Suppressor macrophage treated with lipopolysaccharide for 4 hours (primary cell): ENCODE measurements around the gene POC1B.

ENCODE experiments used
- DNase-seq: peaks from one replicate; pipeline ENCODE4 v3.0.0-alpha.2; 2020

The POC1B gene

DNA sequence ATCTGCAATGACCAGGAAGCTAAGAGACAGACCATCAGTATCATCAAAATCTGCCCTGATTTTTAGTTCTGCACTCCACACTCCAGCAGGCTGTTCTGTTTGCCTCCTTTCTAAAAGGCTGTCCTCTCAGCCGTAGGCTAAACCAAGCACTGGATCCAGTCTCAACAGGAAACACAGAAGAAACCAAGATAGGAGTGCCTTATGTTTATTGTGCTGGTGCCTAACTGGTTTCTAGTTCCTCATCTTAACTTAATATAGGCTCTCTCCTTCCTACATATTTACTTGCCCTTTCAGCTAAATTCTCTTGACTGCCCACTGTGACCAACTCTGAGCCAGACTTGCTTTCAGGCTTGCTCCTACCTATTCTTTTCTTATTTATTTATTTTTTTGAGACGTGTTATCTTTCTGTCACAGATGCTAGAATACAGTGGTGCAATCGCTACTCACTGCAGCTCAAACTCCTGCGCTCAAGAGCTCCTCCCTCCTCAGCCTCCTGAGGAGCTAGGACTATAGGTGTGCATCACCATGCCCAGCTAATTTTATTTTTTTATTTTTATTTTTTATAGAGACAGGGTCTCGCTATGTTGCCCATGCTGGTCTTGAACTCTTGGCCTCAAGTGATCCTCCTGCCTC lies 32.1 kb downstream of the POC1B start:
- peak; percentile 18 for DNase-seq

DNA sequence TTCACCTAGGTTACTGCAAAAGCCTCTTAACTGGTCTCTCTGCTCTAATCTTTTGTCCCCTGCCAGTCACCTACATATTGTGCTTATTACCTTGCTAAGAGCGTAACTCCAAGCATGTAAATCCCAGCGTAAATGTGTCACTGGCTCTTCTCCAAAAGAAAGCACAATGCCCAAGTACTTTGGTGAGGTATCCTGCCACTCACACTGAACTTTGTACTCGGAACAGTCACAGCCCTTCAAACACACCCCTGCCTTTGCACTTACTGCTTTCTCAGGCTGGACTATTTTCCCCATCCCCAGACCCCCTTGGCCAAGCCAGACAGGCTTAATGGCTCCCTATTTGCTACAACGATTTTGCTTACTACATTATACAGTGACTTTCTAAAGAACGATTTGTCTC lies 33.0 kb downstream of the POC1B start:
- no peak for DNase-seq

DNA sequence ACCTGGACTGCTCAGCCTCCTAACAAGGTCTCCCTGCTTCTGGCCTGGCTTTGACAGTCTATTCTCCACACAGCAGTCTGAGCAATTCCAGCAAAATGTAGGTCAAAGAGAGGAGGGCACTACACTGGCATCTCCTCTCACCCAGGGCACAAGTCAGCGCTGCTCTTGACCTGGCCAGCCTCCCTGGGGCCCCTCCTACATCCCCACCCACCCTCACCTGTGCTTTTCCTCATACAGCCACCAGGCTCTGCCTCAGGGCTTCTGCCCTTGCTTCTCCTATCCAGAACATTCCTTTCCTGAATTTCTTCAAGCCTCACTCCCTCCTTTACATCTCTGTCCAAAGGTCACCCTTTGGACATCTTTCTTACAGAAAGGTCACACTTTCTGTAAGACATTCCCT lies 34.9 kb downstream of the POC1B start:
- DNase-seq, result no peak

DNA sequence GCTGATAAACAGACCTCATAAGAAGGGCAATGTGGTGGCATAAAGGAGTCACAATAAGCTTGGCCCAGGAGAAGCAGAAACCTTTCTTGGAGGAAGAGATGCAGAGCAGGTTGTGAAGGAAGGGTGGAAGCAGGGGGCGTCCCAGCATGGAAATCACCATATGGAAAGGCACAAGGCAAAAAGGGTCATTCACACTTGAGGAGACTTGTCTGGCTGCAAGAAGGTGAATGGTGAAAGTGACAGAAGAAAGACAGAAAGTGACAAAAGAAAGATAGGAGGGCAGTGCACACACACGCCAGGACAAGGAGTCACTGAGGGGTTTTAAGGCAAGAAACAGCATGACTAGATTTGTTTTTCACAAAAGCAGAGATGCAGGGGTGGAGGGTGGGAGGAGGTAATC lies 39.6 kb downstream of the POC1B start:
- no peak for DNase-seq

DNA sequence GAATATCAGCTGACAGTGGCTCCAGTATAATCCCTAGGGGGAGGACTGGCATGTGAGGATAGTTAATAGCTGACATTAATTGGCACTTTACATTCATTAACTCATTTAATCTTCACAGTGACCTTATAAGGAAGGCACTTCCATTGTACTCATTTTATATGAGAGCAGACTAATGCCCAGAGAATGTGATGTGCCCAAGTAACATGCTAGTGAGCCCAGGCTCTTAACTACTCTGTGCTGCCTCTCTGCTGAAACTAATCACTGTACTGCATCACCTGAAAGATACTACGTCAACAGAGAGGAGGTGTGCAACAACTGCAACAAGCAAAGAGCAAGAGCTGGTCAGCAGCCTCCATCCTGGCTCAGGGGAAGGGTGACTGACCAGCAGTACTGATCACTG lies 41.4 kb downstream of the POC1B start:
- no peak for DNase-seq

DNA sequence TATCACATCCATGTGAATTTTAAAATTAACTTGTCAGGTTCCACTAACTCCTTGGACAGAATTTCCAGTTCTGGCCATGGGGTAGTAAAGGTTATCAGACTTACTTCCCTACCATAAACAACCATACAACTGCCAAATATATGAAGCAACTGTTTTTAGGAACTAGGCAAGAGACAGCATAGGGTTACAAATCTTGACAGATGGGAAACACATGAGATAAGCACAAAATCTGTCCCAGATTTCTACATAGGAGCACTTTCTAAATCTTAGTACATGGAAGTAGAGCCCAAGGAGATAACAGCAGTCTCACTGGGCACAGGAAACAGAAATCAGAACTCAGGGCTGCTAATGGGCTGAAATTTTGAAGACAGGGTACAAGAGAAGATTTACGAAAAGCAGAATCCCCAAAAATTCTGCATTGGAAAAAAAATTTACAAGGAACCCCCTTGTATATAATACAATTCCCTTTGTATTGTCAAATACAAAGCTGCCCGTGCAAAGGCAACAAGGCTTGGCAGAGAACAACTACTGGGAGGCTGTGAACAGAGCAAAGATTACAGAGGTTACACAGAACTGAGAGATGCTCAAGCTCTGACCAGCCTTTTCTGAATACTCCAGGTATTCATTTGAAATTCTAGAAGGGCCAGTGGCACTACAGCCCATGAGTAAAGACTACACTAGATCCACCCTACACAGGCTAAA lies 44.5 kb downstream of the POC1B start:
- DNase-seq, result peak; percentile 54

DNA sequence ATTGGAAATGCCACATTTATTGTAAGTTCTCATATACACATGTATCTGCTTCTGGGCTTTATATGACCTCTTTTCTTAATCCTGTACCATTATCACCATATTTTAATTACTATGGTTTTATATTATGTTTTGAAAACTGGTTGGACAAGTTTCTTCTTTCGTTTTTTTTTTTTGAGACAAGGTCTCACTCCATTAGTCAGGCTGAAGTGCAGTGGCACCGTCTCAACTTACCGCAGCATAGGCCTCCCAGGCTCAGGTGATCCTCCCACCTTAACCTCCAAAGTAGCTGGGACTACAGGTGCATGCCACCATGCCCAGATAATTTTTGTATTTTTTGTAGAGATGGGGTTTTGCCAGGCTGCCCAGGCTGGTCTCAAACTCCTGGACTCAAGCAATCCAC lies 45.9 kb downstream of the POC1B start:
- no peak for DNase-seq

DNA sequence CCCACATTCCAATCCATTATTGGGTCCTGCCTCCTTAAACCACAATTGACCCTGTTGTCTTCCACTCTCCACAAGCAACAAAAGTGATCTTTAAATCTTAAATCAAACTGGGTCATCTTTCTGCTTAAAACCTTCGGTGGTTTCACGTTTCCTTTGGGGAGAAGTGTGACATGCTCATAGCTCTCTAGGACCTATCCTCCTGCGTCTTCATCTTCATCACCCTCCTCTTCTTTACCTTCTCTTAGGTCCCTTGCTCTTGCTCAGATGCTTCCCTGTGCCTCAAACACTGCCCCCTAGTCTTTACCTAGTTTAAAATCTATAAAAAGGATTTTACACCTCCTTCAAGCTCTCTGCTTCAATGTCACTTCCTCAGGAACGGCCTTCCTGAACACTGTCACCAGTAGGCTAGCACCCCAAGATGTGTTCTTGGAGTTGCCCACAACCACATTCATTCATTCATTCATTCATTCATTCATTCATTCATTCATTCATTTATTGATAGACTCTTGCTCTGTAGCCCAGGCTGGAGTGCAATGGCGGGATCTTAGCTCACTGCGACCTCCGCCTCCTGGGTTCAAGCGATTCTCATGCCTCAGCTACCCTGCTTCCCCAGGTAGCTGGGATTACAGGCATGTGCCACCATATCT lies 48.1 kb downstream of the POC1B start:
- no peak for DNase-seq

DNA sequence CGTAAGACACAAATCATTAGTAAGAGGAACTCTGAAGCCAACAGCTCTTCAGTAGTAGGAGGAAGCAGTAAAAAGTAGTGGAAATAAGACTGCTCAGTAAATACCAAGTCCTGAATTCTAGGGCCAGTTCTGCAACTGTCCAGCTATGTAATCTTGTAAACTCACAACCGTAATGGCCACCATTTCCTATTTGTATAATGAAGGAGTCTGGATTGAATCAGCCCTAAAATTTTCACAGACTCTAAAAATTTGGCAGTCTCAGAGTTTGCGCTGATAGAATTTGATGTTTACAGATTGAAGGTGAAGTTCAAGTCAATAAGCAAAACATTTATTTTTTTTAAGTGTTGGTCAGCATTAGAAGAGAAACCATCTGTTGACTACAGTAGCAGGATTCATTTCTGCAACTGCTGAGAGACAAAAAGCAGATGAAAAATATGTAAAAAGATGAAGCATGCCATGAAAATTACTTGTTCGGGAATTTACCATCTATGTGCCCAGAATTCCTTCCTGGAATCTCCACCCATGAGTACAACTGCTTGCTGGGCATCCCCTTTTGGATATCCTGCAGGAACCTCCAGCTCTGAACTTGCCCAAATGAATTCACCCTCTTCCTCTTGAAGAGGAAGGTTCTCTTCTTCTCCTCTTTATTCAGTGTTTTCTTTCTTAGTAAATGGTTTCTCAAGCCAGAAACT lies 48.8 kb downstream of the POC1B start:
- DNase-seq, result peak; percentile 50

DNA sequence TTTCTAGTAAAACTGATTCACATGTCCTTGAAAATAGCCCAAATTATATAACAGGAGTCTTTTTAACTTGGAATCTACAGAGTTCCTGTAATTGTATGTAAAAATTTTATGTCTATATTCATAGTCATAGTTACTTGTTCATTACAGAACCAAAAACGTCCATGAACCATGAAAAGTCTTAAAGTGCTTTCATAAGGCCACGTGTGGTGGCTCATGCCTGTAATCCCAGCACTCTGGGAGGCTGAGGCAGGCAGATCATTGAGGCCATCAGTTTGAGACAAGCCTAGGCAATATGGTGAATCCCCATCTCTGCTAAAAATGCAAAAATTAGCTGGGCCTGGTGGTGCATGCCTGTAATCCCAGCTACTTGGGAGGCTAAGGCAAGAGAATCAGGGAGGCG lies 49.6 kb downstream of the POC1B start:
- no peak for DNase-seq

DNA sequence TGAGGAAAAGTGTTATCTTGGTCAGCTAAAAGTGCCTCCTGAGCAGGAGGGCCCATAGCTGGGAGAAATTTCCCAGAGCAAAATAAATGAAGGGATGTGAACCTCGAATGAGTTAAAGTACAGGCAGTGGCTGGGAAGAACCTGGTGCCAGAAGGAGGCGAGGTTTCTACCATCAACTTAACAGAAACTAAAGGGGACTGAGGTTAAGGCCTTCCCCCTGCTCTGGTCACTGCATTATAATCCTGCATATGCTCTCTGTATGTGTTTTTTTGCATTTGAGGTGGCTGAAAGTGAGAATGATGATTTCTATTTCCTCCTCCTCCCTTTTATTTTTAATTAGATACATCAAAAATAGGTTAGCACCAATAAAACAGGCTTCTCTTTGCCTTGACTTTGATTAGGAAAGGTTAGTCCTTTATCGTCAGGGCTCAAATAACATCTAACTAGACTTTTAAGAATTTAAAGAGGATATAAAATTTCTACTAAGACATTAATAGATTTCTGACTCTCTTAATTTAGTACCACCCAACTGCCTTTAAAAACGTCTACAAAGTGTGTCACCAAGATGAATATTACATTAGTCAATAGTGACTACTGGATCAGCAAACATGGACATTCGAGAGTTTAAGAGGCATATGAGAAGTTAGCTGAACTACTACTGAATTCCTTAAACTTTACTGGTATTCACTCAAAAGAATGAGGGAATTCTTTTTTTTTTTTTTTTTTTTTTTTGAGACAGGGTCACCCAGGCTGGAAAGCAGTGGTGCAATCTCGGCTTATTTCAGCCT lies 50.5 kb downstream of the POC1B start:
- no peak for DNase-seq

DNA sequence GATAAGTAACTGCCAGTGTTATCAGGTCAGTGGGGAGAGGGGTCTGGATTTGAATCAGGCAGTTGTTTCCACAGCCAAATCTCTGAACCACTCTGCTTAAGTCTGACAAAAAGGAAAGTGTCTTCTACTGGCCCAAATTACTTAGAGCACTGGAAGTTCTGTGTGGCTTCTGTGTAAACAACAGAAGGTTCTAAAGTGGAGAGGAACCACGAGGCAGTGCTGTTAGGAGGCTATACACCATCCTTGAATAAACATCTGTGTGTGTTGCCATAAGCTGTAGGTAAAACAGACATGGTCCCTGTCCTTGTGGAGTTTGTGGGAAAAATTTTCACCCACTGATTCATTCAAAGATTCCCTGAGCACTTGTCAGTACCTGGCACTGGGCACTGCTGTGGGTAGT lies 51.2 kb downstream of the POC1B start:
- no peak for DNase-seq

DNA sequence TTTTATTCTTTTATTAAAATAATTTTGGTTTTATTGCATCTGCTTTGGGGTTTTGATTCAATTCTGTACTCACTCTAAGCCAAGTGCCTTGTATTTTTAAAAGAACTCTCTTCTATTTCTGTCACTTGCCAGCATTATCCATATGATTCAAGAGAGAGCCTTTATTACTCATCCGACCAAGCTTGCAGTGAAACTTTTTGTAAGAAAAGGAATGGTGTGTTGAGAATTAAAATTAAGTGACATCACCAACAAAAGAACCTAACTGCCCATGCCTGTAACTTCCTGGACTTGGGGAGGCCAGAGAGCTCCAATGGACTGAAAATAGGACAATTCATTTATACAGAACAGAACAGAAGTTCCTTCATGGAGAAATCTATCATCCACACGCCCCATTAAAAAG lies 53.3 kb downstream of the POC1B start:
- peak; percentile 36 for DNase-seq

DNA sequence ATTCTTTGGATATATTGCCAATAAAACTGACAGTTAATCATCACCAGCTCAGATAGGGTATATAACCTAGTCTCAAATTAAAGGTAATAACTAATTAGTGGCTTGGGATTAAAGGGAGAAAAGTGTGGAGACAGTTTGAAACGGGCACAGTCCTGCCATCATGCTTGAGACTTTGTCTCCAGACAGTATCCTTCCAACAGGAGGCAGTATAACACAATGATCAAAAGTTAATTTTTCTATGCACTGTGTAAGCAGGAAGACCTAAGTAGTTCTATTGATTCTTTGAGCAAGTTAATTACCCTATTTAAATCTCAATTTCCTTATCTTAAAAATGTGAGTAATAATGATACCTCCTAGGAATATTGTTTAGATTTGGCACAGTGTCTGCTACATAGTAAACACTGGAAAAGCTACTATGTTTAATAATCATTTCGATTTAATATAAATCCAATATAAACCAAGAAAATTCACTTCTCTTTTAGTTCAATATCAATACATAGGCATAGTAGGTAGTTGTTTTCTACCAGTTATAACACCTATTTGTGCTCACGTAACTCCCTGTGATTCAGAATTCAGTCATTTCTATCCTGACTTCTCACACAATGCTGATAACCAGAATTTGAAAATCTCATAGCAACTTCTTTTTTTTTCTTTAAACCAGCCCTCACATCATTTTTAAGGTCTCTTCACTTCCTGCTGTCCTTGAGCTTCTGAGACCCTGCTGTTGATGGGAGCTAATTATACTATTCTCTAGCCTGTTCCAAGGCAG lies 54.9 kb downstream of the POC1B start:
- peak; percentile 79 for DNase-seq

DNA sequence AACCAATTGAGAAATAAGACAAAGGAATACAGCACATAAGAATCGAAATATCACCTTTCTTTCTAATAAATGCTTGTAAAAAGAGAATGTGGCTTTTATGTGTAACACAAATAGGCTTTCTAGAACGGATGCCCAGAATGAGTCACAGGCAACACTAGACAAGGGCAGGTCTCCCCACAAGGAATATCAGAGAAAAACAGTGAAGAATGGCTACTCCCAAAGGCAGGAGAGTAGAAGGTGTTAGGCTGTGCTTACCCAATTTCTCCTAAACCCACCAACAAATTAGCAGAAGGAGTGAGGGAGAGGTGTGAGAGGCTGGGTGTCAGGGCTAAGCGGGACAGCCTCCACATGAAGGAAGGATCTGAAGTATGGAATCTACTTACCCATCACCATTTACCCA lies 56.5 kb downstream of the POC1B start:
- DNase-seq, result no peak

DNA sequence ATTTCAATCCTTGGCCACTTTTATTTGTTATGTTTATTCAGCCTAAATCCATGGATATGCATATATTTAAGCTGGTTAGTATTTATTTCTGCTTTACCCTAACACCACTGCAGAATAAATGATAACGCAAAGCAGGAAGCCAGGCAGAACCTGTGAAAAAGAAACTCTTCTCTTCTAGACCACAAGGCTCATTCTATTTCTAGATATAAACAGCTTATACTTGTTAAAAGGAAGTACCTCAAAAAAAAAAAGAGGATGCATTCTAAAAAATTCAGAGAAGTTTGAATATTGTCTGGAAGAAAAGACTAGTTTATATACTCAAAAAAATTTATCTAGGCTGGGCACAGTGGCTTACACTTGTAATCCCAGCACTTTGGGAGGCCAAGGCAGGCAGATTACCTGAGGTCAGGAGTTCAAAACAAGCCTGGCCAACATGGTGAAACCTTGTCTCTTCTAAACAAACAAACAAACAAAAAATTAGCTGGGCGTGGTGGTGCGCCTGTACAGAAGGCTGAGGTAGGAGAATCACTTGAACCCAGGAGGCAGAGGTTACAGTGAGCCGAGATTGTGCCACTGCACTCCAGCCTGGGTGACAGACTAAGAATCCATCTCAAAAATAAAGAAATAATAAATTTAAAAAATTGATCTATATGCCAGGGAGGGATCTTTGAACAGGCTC lies 57.1 kb downstream of the POC1B start:
- DNase-seq, result no peak

DNA sequence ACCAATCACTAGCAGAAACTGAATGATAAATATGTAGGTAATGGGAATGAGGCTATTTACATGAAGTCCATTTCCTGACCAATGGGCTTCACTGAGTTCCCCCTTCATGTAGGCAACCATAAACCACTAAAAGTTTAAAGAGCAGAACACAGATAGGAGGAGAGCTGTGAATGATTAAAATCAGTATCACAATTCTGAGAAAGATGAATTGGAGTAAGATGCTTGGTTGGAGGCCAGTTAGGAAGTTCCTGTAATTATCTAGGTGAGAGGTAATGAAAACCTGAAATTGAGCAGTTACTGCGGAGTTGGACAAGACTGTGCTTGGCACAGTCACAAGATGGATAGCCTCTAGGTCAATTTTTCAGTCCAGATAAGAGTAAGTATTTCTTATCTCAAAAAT lies 57.8 kb downstream of the POC1B start:
- DNase-seq, result no peak

DNA sequence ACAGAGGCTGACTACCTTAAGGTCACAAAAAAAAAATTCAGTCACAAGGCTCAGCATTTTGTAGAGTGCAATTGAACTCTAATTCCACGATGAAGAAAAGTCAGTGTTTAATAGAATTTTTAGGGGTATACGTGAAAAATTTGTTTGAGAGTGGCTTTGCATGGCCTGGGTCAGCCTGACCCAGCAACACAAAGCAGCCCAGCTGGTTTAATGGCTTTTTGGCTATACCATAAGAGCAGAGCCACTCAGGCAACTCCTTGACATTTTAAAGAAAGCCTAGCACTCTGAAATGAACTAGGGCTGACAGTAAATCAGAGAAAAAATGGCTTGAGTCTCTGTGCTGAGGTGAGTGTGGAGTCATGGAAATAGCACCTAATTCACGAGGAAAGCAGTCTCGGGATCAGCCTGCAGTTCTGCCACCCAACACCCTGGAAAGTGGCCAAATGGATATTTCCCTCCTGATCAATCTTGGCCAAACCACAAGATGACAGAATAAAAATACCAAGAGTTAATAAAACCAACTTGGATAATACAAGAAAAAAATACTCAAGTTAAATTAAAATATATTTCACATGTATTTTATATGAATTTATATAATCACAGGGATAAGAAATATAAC lies 60.8 kb downstream of the POC1B start:
- DNase-seq, result no peak

DNA sequence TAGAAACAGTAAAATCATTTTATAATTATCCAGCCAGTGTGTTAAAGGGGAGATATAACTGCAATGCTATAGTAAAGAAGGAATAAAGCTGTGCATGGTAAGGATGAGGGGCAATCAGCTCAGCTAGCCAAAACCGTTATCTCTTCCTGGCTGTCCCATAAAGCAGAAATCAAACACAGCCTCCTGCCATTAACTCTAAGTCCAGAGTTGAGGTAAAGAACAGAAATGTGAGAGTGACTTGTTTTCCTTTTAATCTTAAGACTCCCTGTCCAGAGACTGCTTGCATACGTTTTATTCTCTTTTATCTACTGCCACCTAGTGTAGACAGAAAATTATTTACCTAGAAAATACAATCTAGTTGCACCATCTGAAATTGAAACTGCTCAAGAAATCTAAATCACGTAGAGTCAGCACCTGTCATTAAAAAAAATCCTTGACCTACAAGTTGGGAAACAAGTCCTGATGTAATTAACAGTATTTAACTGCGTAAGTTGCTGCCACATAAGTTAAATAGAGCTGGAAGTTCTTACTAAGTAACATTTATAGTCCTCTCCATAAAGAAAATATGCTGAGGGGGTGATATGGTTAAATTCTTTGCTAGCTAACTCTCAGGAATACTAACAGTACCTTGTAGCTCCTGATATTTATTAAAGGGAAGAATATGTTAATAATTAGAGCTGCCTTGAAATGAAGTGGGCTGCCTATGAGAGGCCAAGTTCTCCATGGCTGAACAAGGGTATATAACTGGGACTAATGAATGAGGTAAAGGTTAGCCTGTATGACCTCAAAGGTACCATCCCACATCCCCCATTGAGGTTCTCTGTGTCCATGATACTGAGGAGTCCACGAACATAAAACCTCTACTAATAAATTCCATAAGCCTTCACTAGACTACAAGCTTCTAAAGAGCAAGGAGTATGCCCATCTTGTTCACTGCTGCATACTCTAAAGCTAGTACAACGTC lies 63.9 kb downstream of the POC1B start:
- DNase-seq, result peak; percentile 85

DNA sequence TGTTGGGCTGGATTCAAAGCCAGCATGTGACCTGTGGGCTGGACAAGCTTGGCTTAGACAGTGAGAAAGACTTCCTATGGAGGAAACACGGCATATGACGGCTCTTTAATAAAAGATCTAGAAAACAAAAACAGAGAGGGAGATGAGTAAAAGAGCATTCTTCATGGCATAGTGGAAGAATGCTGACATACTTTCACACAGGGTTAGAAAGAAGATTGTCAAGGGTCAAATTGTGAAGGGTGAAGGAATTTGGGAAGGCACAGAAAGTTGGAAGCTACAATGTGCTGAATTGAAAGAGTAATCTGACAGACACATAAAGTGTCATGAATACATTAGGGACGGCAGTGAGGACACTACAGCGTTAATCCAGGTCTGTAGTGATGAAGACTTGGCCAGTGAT lies 64.7 kb downstream of the POC1B start:
- peak; percentile 19 for DNase-seq
